ENCODE results near the gene SFXN4. TPM values are rescaled to one million over a fixed set of nuclear protein-coding genes. Genes with fewer than 3 reads are reported as not detected.

The SFXN4 gene
- total RNA-seq, 1 donor from 2014 or later: 17.1 TPM

DNA sequence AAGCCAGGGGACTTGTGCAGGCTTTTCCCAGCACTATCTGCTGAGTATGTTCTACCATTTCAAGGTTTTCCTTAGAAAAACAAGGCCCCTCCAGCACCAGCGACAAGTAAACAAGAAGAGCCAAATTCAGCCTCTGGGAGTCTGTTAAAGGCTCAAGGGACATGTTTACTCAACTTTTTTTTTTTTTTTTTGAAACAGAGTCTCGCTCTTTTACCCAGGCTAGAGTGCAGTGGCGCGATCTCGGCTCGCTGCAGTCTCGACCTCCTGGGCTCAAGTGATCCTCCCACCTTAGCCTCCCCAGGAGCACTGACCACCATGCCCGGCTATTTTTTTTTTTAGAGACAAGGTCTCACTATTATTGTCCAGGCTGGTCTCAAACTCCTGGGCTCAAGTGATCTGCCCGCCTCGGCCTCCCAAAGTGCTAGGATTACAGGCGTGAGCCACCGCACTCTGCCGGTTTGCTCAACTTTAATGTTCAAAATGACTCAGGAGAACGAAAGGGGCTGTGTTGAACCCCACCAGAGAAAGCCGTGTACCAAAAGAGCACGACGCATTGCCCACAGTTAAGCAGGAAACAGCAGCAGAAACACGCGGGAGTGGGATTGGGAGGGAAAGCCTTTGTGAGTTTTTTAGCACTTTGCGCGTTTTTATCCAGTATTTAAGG, 12.3 kb upstream of the SFXN4 start:
- DNase-seq (ENCODE audit: low read depth): no peak
- no peak for TF ChIP-seq CTCF (conservative IDR thresholded peaks at IDR 0.05; ENCODE audit: low read depth, low read length)
- peak overlapping the region; percentile 86 for H3K4me3 ChIP-seq (ENCODE audit: low read depth, low read length)

GRCh38 chr10:119176166-119176565, 10.7 kb upstream of the SFXN4 start:
- no peak for TF ChIP-seq CTCF (conservative IDR thresholded peaks at IDR 0.05; ENCODE audit: low read depth, low read length)
- DNase-seq (ENCODE audit: low read depth): no peak
- H3K4me3 ChIP-seq (ENCODE audit: low read depth, low read length): no peak overlapping the region

- no peak for TF ChIP-seq CTCF (conservative IDR thresholded peaks at IDR 0.05; ENCODE audit: low read depth, low read length)
- H3K4me3 ChIP-seq (ENCODE audit: low read depth, low read length): no peak overlapping the region
- no peak for DNase-seq (ENCODE audit: low read depth)
These were observed 8.6 kb upstream of the SFXN4 start for GRCh38 chr10:119174109-119174508.

DNA sequence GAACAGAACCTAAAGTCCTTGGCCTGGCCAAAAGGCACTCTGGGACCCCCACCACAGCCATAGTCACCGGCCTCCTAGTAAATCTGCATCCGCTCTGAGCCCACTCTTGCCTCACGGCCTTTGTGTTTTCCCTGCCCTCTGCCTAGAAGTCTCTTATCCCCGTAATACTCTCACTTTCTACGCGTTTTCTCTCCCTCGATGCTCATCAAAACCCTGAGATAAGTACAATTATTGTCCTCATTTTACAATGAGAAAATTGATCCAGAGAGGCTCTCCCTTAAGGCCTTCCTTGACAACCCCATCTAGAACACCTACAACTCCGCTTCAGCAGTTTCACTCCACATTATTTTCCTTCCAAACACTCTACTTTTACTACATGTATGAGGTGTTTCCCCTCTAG, 1.5 kb upstream of the SFXN4 start:
- TF ChIP-seq CTCF (conservative IDR thresholded peaks at IDR 0.05; ENCODE audit: low read depth, low read length): no peak
- H3K4me3 ChIP-seq (ENCODE audit: low read depth, low read length): no peak overlapping the region
- no peak for DNase-seq (ENCODE audit: low read depth)

DNA sequence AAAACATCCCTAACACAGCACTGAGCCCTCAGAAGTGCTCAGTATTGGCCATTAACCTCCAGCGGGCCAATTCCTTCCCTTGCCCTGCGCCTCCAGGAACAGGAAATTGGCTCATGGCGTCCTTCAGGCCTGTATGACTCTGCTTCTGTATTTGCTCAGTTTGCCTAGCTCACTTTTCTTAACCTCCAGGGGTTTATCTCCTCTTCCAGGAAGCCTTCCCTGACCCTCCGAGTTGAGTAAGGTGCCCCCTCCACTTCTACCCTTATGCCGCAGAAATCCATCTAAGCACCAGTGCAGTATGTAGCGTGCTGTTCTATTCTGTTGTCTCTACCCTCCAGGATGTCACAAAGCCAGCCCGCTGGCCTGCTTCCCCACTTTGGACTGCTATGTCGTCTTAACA, 1.1 kb upstream of the SFXN4 start:
- DNase-seq (ENCODE audit: low read depth): no peak
- peak overlapping the region; percentile 84 for H3K4me3 ChIP-seq (ENCODE audit: low read depth, low read length)
- TF ChIP-seq CTCF (conservative IDR thresholded peaks at IDR 0.05; ENCODE audit: low read depth, low read length): no peak

- peak overlapping the region; percentile 84 for H3K4me3 ChIP-seq (ENCODE audit: low read depth, low read length)
- no peak for TF ChIP-seq CTCF (conservative IDR thresholded peaks at IDR 0.05; ENCODE audit: low read depth, low read length)
- DNase-seq (ENCODE audit: low read depth): no peak
These were observed 595 bp upstream of the SFXN4 start for GRCh38 chr10:119166118-119166500.

DNA sequence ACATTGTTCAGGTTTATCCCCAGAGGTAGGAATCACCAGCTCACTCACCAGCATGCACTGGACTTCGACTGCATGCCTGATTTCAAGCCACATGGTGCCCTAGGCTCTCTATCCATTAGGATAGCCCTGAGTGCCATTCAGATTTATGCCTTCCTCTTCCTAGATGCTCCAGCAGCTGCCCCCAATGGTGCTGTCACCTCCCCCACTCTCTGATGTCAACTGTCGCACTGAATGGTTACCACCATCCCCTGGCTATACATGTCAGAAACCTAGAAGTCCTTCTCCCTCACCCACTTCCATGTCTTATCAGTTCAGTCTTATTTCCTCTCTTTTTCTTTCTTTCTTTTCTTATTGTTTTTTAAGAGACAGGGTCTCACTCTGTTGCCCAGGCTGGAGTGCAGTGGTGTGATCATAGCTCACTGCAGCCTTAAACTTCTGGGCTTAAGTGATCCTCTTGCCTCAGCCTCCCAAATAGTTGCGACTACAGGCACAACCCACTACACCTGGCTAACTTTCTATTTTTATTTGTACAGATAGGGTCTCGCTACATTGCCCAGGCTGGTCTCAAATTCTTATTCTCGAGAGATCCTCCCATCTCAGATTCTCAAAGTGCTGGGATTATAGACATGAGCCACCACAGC, 2.9 kb downstream of the SFXN4 start:
- no peak for DNase-seq (ENCODE audit: low read depth)
- no peak for TF ChIP-seq CTCF (conservative IDR thresholded peaks at IDR 0.05; ENCODE audit: low read depth, low read length)
- H3K4me3 ChIP-seq (ENCODE audit: low read depth, low read length): no peak overlapping the region
